Stimulated activated naive CD8-positive, alpha-beta T cell treated with anti-CD3 and anti-CD28 coated beads, Interleukin-15, Interleukin-2, amounts not matched to agents 100 U/mL and 50 U/mL, for 24 hours (primary cell): Measurements from ENCODE around the gene IGFBP6.
"Not testable (repeated sequence)": the region's sequence is repeated elsewhere in the genome, so short reads cannot be mapped to it uniquely, and the experiment has no call there.

Experiments used
- ATAC-seq: fragments of 150-1000 bp; cut with Tn5 transposase; one replicate; pipeline ENCODE4 v1.10.0; 2021
- DNase-seq: peaks from one replicate; pipeline ENCODE4 v3.0.0; 2021

Gene IGFBP6

DNA sequence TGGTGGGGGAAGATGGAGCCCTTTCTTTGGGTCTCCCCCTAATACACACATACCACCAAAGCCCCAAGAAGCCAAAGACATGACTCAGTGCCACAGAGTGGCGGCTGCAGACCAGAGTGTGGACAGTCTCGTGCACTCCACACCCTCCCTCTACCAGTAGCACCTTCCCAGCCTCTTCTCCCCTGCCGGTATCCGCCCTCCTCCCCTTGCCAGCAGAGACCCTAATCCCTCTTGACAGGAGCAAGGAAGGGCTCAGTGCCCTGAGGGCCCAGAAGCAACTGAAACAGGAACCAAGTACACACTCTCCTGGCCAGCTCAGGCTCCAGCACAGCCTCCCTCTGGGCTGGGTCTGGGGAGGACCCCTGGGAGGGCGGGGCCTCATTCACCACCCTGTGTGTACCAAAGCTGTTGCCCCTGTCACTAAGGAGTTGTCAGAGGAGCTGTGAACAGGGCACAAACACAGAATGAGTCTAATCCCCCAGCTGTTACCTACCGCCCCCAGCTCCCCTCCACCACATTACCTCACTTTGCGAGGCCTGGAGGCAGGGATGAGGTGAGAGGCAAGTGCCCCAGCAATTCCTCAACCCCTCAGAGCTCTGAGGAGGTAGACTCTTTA is 26.5 kb upstream of the IGFBP6 start:
- DNase-seq (no peak), ATAC-seq (no peak)

DNA sequence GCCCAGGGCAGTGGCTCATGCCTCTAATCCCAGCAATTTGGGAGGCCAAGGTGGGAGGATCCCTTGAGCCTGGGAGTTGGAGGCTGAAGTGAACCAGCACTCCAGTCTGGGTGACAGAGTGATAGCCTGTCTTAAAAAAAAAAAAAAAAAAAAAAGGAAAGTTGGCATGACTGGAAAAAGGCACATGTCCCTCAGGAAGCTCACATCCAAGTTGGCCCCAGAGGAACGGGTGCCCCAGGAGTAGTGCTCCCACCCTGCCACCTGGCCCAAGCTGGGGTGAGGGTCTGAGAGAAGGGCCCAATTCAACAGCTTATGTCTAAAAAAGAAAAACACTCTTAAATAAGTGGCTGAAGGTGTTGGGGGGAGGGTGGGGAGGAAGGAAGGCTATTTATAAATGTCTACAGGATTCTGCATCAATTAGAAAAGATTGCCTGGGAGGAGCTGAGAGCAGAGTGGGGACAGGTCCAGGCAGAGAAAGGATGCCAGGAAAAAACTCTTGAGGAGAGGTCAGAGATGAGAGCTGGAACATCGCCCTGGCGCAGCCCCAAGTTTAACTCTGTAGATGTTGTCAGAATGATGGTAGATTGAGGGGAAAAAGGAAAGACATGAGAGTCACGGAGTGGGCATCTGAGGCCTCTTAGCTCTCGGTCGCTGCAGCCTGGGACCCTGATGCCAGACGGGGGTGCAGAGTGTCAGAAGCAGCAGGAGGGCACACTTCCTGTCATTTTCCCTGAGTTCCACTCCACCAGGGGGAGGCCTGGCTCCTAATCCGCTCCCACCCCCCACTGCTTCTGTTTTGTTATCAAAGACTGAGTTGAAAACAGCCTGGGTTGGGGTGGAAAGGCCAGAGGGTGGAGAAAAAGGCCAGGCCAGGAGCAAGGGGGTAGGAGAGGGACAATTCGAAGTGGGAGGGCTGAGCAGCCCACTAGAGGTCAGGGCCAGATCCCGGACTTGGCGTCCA is 25.6 kb upstream of the IGFBP6 start:
- DNase-seq (no peak), ATAC-seq (no peak)

DNA sequence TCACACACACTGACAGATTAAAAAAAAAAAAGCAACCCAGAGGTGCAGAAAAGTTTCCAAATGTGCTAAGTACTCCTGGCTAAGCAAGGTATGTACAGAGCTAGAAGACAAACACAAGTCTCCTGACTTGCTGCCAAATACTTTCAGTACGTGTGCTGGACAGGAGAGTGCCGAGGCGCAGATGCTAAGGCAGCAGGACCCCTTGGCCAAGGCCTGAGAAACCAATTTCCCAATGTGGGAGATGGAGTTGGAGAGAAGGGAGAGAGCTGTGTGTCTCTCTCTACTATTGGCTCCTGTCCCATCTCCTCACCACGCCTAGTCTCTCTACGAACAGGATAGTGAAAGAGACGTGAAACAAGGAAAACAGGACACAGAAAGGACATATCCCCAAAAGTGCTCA is 23.6 kb upstream of the IGFBP6 start:
- DNase-seq (no peak), ATAC-seq (no peak)

DNA sequence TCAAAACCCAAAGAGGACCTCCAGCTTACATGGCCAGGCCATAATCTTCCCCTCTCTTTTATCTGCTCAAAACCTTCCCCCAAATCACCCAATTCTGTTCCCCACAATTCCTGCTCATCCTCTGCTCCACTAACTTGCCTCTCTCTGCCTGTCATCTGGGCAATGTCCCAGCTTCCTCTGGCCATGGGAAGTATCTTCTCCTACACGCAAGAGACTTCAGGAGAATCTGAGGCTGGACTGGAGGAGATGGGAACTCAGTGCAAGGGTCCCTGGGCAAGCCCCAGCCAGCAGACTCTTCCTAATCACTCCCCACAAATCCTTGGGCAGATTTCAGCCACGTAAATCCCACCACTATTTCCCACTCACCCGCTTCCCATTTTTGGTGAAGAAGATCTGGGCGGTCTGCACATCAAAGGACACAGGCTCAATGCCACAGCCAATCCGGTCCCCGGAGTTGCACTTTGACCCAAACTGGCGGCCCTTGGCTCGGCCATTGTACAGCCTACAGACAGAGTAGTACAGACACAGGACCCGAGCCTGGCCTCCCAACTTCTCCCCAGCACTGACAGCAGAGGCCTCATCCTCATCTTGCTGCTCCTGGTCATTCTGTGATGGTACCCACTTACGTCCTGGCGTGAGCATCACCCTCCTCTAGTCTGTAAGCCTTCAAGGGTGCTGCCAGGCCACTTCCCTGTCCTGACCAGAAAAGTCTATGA is 23.0 kb upstream of the IGFBP6 start:
- ATAC-seq, result no peak

DNA sequence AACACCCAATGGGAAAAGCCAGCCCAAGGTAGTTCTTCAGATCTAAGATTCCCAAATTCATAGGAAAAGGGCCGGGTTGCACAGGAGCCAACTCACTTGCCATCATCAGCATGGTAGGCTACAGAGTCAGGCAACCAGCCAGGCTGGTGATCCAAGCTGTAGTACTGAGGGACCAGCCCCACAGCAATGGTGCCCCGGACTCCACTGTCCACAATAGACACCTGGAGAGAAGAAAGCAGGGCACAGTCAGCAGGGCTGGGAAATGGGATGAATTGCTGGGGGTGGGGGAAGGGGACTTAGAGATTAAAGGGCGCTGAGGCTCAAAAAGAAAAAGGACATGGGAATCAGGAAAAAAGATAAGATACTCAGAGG is 22.5 kb upstream of the IGFBP6 start:
- DNase-seq (no peak), ATAC-seq (no peak)

More for the DNA sequence above, 23.0 kb upstream of the IGFBP6 start:
- no peak for DNase-seq

- no peak for ATAC-seq
- DNase-seq, result no peak
These were observed 21.0 kb upstream of the IGFBP6 start for GRCh38 chr12:53076461-53076860.

- DNase-seq (no peak), ATAC-seq (no peak)
These were observed 20.4 kb upstream of the IGFBP6 start for GRCh38 chr12:53077030-53077429.

DNA sequence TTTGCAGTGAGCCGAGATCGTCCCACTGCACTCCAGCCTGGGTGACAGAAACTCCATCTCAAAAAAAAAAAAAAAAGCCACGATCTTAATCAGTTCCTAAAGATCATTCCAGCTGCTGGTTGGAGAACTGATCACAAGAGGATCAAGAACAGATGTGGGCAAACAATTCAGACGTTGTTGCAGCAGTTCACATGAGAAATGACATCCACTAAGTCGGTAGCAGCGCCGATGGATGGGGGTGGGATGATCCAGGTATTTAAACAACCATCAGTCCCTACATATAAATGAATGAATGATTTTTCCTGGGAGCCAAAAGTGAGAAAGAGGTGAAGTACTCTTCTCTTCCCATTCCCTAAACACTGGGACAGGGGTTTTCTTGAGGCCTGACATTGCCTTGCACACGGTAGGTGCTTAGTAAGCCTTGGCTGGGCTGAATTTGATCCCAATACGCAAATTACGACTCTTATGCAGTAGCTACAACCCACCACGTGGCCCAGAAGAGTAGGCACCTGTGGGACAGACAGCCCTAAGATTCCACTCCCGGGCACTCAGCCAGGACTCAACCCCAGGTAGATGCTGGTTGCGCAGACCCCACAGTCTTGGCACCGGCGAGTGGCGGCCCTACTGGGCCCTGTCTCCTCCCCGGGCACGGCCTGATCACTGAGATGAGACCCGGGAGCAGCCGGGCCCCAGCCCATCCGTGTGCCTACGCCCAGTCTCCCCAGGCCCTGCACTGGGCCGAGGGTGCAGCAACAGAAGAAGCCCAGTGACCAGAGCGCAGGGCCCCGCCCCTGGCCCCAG is 18.8 kb upstream of the IGFBP6 start:
- ATAC-seq, result peak; percentile 34
- DNase-seq, result peak; percentile 54

DNA sequence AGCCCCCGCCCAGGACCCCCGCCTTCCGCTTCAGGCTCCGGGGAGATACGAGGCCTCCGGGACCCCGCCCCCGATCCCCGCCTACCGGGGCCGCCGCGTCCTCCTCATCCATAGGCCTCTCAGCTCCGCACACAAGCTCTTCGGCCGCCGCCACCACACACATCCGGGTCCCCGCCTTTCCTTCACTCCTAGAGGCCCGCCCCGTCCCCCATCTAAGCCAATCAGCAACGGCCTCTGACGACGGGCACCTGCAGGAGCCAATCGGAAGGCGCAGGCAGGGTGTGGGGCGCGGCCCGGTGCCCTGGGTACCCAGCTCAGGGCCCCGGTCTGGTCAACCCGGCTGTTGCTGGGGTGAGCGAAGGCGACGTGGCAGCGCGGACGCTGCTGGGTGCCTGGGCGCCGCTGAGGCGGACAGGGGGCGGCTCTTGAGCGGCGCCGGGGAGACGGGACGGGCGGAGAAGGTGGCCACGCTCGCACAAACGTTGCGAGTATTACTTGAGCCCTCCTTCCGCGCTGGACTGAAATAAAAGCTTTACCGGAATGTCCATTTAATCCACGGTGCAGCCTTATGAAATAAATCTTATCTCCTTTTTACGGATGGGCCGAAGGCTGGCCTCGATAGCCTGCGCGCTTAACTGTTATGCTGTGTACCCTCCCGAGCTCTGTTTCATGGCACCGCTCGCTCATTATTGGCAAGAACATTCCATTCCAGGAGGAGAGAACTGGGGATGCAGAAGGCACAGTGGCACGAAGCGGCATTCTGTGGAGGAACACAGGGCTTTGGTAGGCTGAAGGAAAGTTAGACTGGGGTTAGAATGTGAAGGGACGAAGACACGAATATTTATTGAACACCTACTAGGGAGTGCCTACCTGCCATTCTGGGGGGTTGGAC is 18.0 kb upstream of the IGFBP6 start, which contains the start of gene SPRYD3:
Gene SPRYD3, minus strand, starts transcription at position 165 of the 892 bp plus-strand sequence. Its CDS starts 57 bp downstream, at position 108.
- DNase-seq (peak; percentile 96), ATAC-seq (peak; percentile 99)

DNA sequence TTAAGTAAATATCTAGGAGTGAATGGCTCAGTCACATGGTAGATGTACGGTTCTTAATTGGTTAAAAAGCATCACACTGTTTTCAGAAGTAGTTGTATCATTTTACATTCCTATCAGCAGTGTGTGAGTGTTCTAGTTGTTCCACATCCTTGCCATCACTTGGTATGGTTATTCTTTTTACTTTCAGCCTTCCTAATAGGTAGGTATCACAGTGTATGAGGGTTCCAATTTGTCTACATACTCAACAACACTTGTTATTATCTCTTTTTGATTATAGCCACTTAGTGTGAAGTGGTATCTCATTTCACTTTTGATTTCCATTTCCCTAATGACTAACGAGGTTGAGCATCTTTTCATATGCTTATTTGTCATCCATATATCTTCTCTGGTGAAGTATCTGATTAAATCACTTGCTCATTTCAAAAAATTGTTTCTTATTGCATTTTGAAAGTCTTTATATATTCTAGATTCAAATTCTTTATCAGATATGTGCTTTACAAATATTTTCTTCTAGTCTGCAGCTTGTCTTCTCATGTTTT is 14.8 kb upstream of the IGFBP6 start:
- DNase-seq, result no peak
- ATAC-seq, result no peak

- ATAC-seq (no peak), DNase-seq (no peak)
These were observed 11.1 kb upstream of the IGFBP6 start for GRCh38 chr12:53086361-53086760.

DNA sequence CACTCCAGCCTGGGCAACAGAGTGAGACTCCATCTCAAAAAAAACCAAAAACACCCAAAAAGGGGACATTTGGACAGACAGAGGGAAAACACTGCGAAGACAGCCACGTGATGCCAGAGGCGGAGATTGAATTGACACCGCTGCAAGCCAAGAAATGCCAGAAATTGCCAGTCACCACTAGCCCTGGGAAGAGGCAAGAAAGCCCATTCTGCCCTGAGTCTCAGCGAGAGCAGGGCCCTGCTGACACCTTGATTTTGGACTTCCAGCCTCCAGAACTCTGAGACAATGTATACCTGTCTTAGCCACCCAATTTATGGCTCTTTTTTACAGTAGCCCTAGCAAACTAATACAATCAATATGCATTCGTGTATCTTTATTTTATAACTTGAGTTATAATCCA is 7.4 kb upstream of the IGFBP6 start:
- ATAC-seq (no peak), DNase-seq (no peak)

DNA sequence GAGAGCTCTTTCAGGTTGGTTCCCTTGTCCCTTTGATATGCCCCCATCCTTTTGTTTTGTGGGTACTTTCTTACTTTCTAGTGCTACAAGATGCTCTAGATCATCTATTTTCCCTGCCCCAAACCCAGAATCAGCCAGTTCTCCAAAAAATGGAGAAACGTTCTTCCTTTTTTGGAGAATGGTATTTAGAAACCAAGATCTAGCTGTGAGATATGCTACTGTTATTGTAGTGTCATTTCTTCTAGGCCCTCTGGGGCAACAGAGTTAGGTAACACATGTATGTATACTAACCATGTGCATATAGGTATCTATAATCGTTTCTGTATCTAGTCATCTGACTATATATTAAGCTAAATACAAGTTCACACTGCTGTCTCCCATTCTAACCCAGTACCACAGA is 6.9 kb upstream of the IGFBP6 start:
- DNase-seq, result no peak

DNA sequence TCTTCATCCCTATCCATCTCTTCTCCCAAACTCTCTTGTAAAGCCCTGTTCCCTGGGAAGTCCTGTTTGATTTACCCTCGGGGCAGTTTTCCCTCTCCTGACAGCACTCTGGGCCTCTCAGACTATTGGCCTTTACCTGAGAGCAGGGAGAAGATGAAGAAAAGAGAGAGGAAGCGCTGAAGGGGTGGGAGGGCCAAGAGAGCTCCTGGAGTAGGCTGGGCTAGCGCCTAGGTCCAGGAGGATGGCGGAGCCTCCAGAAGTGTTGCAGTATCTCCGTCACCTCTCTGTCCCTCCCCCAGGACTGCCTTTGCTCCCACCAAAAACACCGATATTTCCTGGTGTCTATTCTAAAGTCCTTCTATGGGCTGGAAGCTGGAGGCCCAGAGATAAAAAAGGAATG is 5.7 kb upstream of the IGFBP6 start:
- ATAC-seq (no peak), DNase-seq (no peak)

More for the DNA sequence above, 6.9 kb upstream of the IGFBP6 start:
- no peak for ATAC-seq

- DNase-seq (no peak), ATAC-seq (no peak)
These were observed 3.6 kb upstream of the IGFBP6 start for GRCh38 chr12:53093777-53094393.

DNA sequence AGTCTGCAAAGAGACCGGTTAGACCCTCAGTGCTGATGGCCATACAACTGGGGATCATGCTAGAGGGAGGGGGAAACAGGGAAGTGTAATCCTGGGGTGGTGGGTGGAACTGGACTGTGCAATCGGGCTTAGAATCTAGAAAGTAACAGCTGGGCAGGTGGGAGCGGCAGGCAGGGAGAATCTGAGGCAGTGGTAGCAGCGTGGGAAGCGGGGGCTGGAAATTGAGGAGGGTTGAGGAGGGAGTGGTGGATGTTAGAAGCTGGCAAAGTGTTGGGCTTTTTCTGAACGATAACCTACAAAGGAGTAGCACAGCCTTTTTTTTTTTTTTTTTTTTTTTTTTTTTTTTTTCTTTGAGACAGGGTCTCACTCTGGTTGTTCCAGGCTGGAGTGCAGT is 3.1 kb upstream of the IGFBP6 start:
- DNase-seq (no peak), ATAC-seq (no peak)

- not testable (repeated sequence) for ATAC-seq, DNase-seq
These were observed 2.5 kb upstream of the IGFBP6 start for GRCh38 chr12:53094796-53095595.

DNA sequence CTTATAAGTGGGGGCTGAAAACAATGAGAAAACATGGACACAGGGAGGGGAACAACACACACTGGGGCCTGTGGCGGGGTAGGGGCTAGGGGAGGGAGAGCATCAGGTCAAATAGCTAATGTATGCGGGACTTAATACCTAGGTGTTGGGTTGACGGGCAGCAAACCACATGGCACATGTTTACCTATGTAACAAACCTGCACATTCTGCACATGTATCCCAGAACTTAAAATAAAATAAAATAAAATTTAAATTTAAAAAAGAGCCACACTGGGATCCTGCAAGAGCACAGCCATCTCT is 1.9 kb upstream of the IGFBP6 start:
- not testable (repeated sequence) for ATAC-seq, DNase-seq

DNA sequence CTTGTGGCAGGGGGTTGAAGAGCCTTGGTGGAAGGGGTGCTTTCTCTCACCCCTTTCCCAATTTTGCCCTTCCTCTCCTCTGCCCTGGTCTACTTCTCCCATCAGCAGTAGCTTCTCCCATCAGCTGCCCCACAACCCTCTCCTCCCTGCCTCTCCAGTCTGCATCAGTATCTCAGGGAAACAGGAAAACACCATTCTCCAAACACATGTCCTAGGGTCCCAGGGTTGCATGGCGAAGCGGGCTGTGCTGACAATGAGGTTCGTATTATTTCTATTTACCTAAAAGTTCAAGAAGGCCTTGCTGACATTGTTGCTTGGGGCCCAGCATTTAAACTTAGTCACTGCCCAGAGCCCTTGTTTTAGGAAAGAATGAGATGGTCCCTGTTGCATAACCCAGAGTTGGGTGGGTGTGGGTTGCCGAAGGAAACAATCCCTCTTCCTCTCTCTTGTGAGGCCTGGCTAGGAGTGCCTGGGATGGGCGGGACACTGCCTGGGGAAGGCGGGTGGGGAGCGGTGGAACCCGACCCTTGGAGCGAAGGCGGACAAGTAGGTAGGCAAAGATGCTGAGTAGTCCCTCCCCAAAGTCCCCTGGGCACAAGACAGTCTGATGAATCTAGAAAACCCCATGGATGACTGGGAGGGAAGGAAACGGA is 1.3 kb upstream of the IGFBP6 start:
- DNase-seq (no peak), ATAC-seq (no peak)
